Prostate gland (tissue), 2 donors: Measurements from ENCODE around the gene ADAMTS19. TPM values are rescaled to one million over a fixed set of nuclear protein-coding genes. Genes with fewer than 3 reads are reported as not detected.
"Not testable (repeated sequence)": the region's sequence is repeated elsewhere in the genome, so short reads cannot be mapped to it uniquely, and the experiment has no call there.

Experiments
- DNase-seq: peaks from one replicate; pipeline ENCODE4 v3.0.0-alpha.2; 2019; ENCODE audit warnings: low spot score
- H3K27ac ChIP-seq, 2 donors: fragments of 200-600 bp; sonication (generic); 2 replicates each; pipeline ENCODE4 v1.5.1; 2017 to 2019
- H3K27me3 ChIP-seq: fragments of 200-600 bp; sonication (generic); replicated peaks from 2 replicates; pipeline ENCODE4 v1.5.1; 2019; ENCODE audit not compliant: insufficient read depth
- H3K36me3 ChIP-seq, 2 donors: fragments of 200-600 bp; sonication (generic); 1 replicate in 1 of 2; 2 replicates in 1 of 2; pipeline versions ENCODE4 v1.5.1 to v1.8.1; 2017 to 2019
- H3K4me1 ChIP-seq: fragments of 200-600 bp; sonication (generic); replicated peaks from 2 replicates; pipeline ENCODE4 v1.5.1; 2019
- H3K4me3 ChIP-seq, 2 donors: fragments of 200-600 bp; sonication (generic); 2 replicates each; pipeline ENCODE4 v1.5.1; 2017 to 2019
- H3K9me3 ChIP-seq: fragments of 200-600 bp; sonication (generic); 2 replicates; pipeline ENCODE4 v1.5.1; 2017
- CTCF ChIP-seq, 4 experiments: fragments of 200-600 bp in 2 of 4; fragments of 450-650 bp in 2 of 4; sonication (generic) in 2 of 4; IDR thresholded peaks; 1 replicate in 3 of 4; 2 replicates in 1 of 4; pipeline ENCODE4 v1.5.1; 2016 to 2019; ENCODE audit warnings: antibody characterized with exemption in 4 of 4, mild to moderate bottlenecking in 2 of 4, moderate library complexity in 2 of 4
- POLR2A ChIP-seq: fragments of 450-650 bp; IDR thresholded peaks from one replicate; pipeline ENCODE4 v1.6.1; 2016; ENCODE audit warnings: antibody characterized with exemption, mild to moderate bottlenecking
- POLR2AphosphoS5 ChIP-seq: sonication (generic); formaldehyde crosslinking; IDR thresholded peaks from one replicate; pipeline ENCODE4 v1.6.1; 2017; ENCODE audit warnings: antibody characterized with exemption
- WGBS: methylation state at CpG from one replicate; pipeline ENCODE4 v1.1.5; 2018; 5-methylcytosine and 5-hydroxymethylcytosine counted together
- intact Hi-C: fragments of 100-400 bp; cut with DNase I; formaldehyde crosslinking; loops from one replicate; pipeline ENCODE4 v1.14.2; 2022
- total RNA-seq, 2 donors: library from RNA; depleted of rRNA; stranded (reverse); fragments of >200 nt; gene quantifications; one replicate each; pipeline ENCODE4 v1.1.0, GENCODE V29; 2016

ADAMTS19 gene
- total RNA-seq, 2 donors from 2014 or later: 1.3 to 3.0 TPM

DNA sequence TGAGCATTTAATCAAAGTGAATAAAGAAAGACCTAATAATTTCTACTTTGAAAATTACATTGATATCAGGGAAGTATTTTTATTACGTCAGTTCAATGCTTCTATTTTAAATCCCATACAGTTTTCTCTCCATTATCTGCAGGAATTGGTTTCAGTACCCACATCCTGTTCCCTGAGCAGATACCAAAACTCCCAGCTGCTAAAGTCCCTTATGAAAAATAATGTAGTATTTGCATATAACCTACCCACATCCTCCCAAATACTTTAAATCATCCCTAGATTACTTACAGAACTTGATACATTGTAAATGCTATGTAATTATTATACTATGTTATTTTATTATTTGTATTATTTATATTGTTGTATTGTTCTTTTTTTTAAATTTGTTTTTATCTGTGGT, 162.4 kb downstream of the ADAMTS19 start:
- no peaks in the 10 kb centered on the region for H3K27me3 ChIP-seq
- DNase-seq: no peak
- TF ChIP-seq POLR2AphosphoS5 (no peak), POLR2A (no peak), CTCF (IDR thresholded peaks at IDR 0.05) (no peak)
- 36% methylated on average over 1 of the region's 1 CpG for WGBS
- H3K9me3 ChIP-seq: no peaks in the 10 kb centered on the region
- no peaks in the 10 kb centered on the region for H3K36me3 ChIP-seq
- no peak overlapping the region for H3K27ac ChIP-seq
- H3K4me1 ChIP-seq: no peaks in the 10 kb centered on the region
- H3K4me3 ChIP-seq: no peak overlapping the region
- intact Hi-C loops: no loop called here

GRCh38 chr5:129629575-129629974, 169.5 kb downstream of the ADAMTS19 start:
- intact Hi-C loops: no loop called here
- no peak overlapping the region for H3K27ac ChIP-seq
- no peaks in the 10 kb centered on the region for H3K27me3 ChIP-seq
- no peak for TF ChIP-seq POLR2A
- no peak for TF ChIP-seq CTCF (IDR thresholded peaks at IDR 0.05)
- TF ChIP-seq POLR2AphosphoS5: no peak
- WGBS: 76% methylated on average over 1 of the region's 1 CpG
- no peak for DNase-seq
- H3K4me1 ChIP-seq: no peaks in the 10 kb centered on the region
- H3K9me3 ChIP-seq: no peaks in the 10 kb centered on the region
- no peak overlapping the region for H3K4me3 ChIP-seq
- no peaks in the 10 kb centered on the region for H3K36me3 ChIP-seq

GRCh38 chr5:129630101-129630500, 170.0 kb downstream of the ADAMTS19 start:
- intact Hi-C loops: no loop called here
- Histone ChIP-seq H3K4me3 (no peak overlapping the region), H3K9me3 (no peaks in the 10 kb centered on the region), H3K36me3 (no peaks in the 10 kb centered on the region), H3K27me3 (no peaks in the 10 kb centered on the region), H3K27ac (no peak overlapping the region), H3K4me1 (no peaks in the 10 kb centered on the region)
- 78% methylated on average over 2 of the region's 2 CpGs for WGBS
- DNase-seq: no peak
- TF ChIP-seq CTCF (IDR thresholded peaks at IDR 0.05): no peak
- no peak for TF ChIP-seq POLR2AphosphoS5

GRCh38 chr5:129631961-129632360, 171.9 kb downstream of the ADAMTS19 start:
- TF ChIP-seq POLR2AphosphoS5 (no peak), CTCF (IDR thresholded peaks at IDR 0.05) (no peak), POLR2A (no peak)
- H3K27me3 ChIP-seq: no peaks in the 10 kb centered on the region
- H3K27ac ChIP-seq: no peak overlapping the region
- no peaks in the 10 kb centered on the region for H3K36me3 ChIP-seq
- intact Hi-C loops: no loop called here
- no peaks in the 10 kb centered on the region for H3K4me1 ChIP-seq
- no peak for DNase-seq
- H3K4me3 ChIP-seq: no peak overlapping the region
- H3K9me3 ChIP-seq: no peaks in the 10 kb centered on the region

- intact Hi-C loops, H3K27me3 ChIP-seq, DNase-seq, H3K36me3 ChIP-seq, H3K9me3 ChIP-seq, H3K4me3 ChIP-seq, H3K4me1 ChIP-seq, H3K27ac ChIP-seq: not testable (repeated sequence)
- WGBS: 94% methylated on average over 11 of the region's 11 CpGs
Observed at GRCh38 chr5:129637501-129637900, 177.4 kb downstream of the ADAMTS19 start.

GRCh38 chr5:129639331-129639730, 179.2 kb downstream of the ADAMTS19 start:
- Histone ChIP-seq H3K4me1 (no peaks in the 10 kb centered on the region), H3K4me3 (no peak overlapping the region), H3K9me3 (no peaks in the 10 kb centered on the region), H3K36me3 (no peaks in the 10 kb centered on the region), H3K27ac (no peak overlapping the region), H3K27me3 (no peaks in the 10 kb centered on the region)
- DNase-seq: no peak
- WGBS: 49% methylated on average over 4 of the region's 4 CpGs
- intact Hi-C loops: no loop called here
- TF ChIP-seq CTCF (IDR thresholded peaks at IDR 0.05): no peak
- TF ChIP-seq POLR2AphosphoS5: no peak
- no peak for TF ChIP-seq POLR2A
